H1 (cell line): ENCODE data around the gene IFT80. TPM values are rescaled to one million over a fixed set of nuclear protein-coding genes. Genes with fewer than 3 reads are reported as not detected.

Experiments
- ASH2L ChIP-seq: fragments of 200-600, 300-600 bp; sonication (generic); IDR thresholded peaks from one replicate; pipeline ENCODE4 v1.7.1; 2017; ENCODE audit warnings: low read length
- ATF2 ChIP-seq: IDR thresholded peaks from 2 replicates; pipeline ENCODE4 v1.6.1; 2012; ENCODE audit warnings: low read length, inconsistent platforms
- ATF3 ChIP-seq: IDR thresholded peaks from 2 replicates; pipeline ENCODE4 v1.6.1; 2011; ENCODE audit warnings: low read depth, mild to moderate bottlenecking, low read length; ENCODE audit not compliant: insufficient read depth
- CHD1 ChIP-seq: IDR thresholded peaks from 2 replicates; pipeline ENCODE4 v1.6.1; 2012; ENCODE audit warnings: low read depth, low read length, improper control_type of control experiment
- CHD2 ChIP-seq: IDR thresholded peaks from 2 replicates; pipeline ENCODE4 v1.6.1; 2012; ENCODE audit warnings: low read length, improper control_type of control experiment
- CREB1 ChIP-seq: IDR thresholded peaks from 2 replicates; pipeline ENCODE4 v1.6.1; 2012; ENCODE audit warnings: inconsistent platforms
- CTCF ChIP-seq, 3 experiments: IDR thresholded peaks; 1 replicate in 2 of 3; 2 replicates in 1 of 3; pipeline versions ENCODE4 v1.5.1 to v1.6.1; 2011; ENCODE audit warnings: low read length in 3 of 3, mild to moderate bottlenecking in 3 of 3, inconsistent platforms in 2 of 3, low read depth in 1 of 3, moderate library complexity in 1 of 3; ENCODE audit not compliant: insufficient read depth in 1 of 3; ENCODE audit errors: control extremely low read depth in 1 of 3
- GABPA ChIP-seq: IDR thresholded peaks from 2 replicates; pipeline ENCODE4 v1.6.1; 2011; ENCODE audit warnings: mild to moderate bottlenecking, low read length, moderate library complexity, borderline replicate concordance; ENCODE audit not compliant: insufficient read depth
- HDAC2 ChIP-seq, 2 experiments: fragments of 300-600 bp in 1 of 2; sonication (generic) in 1 of 2; IDR thresholded peaks; 2 replicates each; pipeline ENCODE4 v1.6.1; 2011 to 2012; ENCODE audit warnings: low read depth in 2 of 2, low read length in 2 of 2, mild to moderate bottlenecking in 2 of 2, moderate library complexity in 2 of 2, borderline replicate concordance in 1 of 2, inconsistent platforms in 1 of 2
- JUN ChIP-seq: IDR thresholded peaks from 2 replicates; pipeline ENCODE4 v1.6.1; 2011; ENCODE audit warnings: low read depth, mild to moderate bottlenecking, improper control_type of control experiment, low read length
- NANOG ChIP-seq: IDR thresholded peaks from 2 replicates; pipeline ENCODE4 v1.6.1; 2011; ENCODE audit warnings: low read length, low read depth, mild to moderate bottlenecking, inconsistent platforms; ENCODE audit not compliant: insufficient read depth, poor library complexity, severe bottlenecking
- POLR2AphosphoS5 ChIP-seq: IDR thresholded peaks from 2 replicates; pipeline ENCODE4 v1.6.1; 2011; ENCODE audit warnings: low read depth, low read length
- POU5F1 ChIP-seq: IDR thresholded peaks from 2 replicates; pipeline ENCODE4 v1.6.1; 2011; ENCODE audit warnings: low read depth, mild to moderate bottlenecking, low read length, moderate library complexity
- RAD21 ChIP-seq, 2 experiments: IDR thresholded peaks in 1 of 2; conservative IDR thresholded peaks in 1 of 2; 2 replicates each; pipeline ENCODE4 v1.6.1; 2011; ENCODE audit warnings: low read depth in 2 of 2, low read length in 2 of 2, improper control_type of control experiment in 1 of 2, inconsistent platforms in 1 of 2, mild to moderate bottlenecking in 1 of 2, moderate library complexity in 1 of 2
- RFX5 ChIP-seq: IDR thresholded peaks from 2 replicates; pipeline ENCODE4 v1.6.1; 2011; ENCODE audit warnings: low read depth, low read length, improper control_type of control experiment, borderline replicate concordance
- SIN3A ChIP-seq, 2 experiments: IDR thresholded peaks in 1 of 2; conservative IDR thresholded peaks in 1 of 2; 2 replicates each; pipeline ENCODE4 v1.6.1; 2011 to 2012; ENCODE audit warnings: low read length in 2 of 2, improper control_type of control experiment in 1 of 2, low read depth in 1 of 2, mild to moderate bottlenecking in 1 of 2
- SP1 ChIP-seq: IDR thresholded peaks from 2 replicates; pipeline ENCODE4 v1.6.1; 2011; ENCODE audit warnings: low read depth, low read length
- SP2 ChIP-seq: IDR thresholded peaks from 2 replicates; pipeline ENCODE4 v1.6.1; 2012; ENCODE audit warnings: mild to moderate bottlenecking, low read length, inconsistent platforms
- SUZ12 ChIP-seq: fragments of 200-600 bp; sonication (generic); IDR thresholded peaks from 2 replicates; pipeline ENCODE4 v1.6.1; 2012; ENCODE audit warnings: mild to moderate bottlenecking, inconsistent platforms, low read length, moderate library complexity, mixed read lengths
- TCF12 ChIP-seq: IDR thresholded peaks from 2 replicates; pipeline ENCODE4 v1.6.1; 2011; ENCODE audit warnings: low read depth, mild to moderate bottlenecking, low read length
- polyA plus RNA-seq, 7 experiments: library from polyadenylated mRNA; depleted of rRNA in 3 of 7; stranded (reverse) in 5 of 7; unstranded in 2 of 7; fragments of >200 nt in 5 of 7; fragments of 200-250 nt in 2 of 7; gene quantifications; 1 replicate in 5 of 7; 2 replicates in 1 of 7; 4 replicates in 1 of 7; pipeline versions ENCODE4 v1.2.1 to v1.2.3, GENCODE V29; 2011 to 2013; ENCODE audit warnings: missing spikeins in 2 of 7, mixed read lengths in 2 of 7
- total RNA-seq: library from RNA; stranded (reverse); fragmentation: NEBNext Ultra II Directional; extraction: Animal tissue kit (Norgen Biotek cat#: 25700); gene quantifications from 2 replicates; pipeline ENCODE4 v1.2.1, GENCODE V29; 2021

IFT80 gene
- total and polyA plus RNA-seq, 2 of the 8 experiments (the other 6 are each of a cell fraction or from before 2014, with no cell fraction given): 7.2 to 25.9 TPM

- TF ChIP-seq GABPA: no peak
- no peak for TF ChIP-seq ASH2L
- no peak for TF ChIP-seq SUZ12
- TF ChIP-seq CHD2: no peak
- peak; percentile 64; the same call in 1 of the 2 replicates for TF ChIP-seq CREB1
- TF ChIP-seq CTCF (IDR thresholded peaks at IDR 0.05; ENCODE audit: control extremely low read depth in 1 of 3, insufficient read depth in 1 of 3, low read depth in 1 of 3, low read length in 3 of 3): peak in 2 of 3 experiments; percentile 17 to 19; a peak in 1 of 4 replicates
- TF ChIP-seq SIN3A (conservative IDR thresholded peaks at IDR 0.05 in 1 of 2, IDR thresholded peaks at IDR 0.05 in 1 of 2; ENCODE audit: low read depth in 1 of 2, low read length in 2 of 2): no peak
- TF ChIP-seq HDAC2 (IDR thresholded peaks at IDR 0.05; ENCODE audit: borderline replicate concordance in 1 of 2, low read depth in 2 of 2, low read length in 2 of 2): no peak
- TF ChIP-seq RAD21 (IDR thresholded peaks at IDR 0.05 in 1 of 2, conservative IDR thresholded peaks at IDR 0.05 in 1 of 2; ENCODE audit: low read depth in 2 of 2, low read length in 2 of 2): peak; percentile 38 to 40
- no peak for TF ChIP-seq POU5F1
- no peak for TF ChIP-seq NANOG
- TF ChIP-seq TCF12: no peak
- TF ChIP-seq SP2: no peak
- TF ChIP-seq RFX5: no peak
- no peak for TF ChIP-seq CHD1
- TF ChIP-seq JUN: no peak; the same call in 1 of the 2 replicates
- TF ChIP-seq SP1: no peak
- 0 out of 2 replicates have a peak, but pooled peaks have one; percentile 18 for TF ChIP-seq ATF3
- peak; percentile 99 for TF ChIP-seq ATF2
- TF ChIP-seq POLR2AphosphoS5: no peak
Observed at GRCh38 chr3:160210799-160211221, 188.2 kb downstream of the IFT80 start (continued).
